ENCODE measurements around the gene NKX2-1. TPM values are rescaled to one million over a fixed set of nuclear protein-coding genes. Genes with fewer than 3 reads are reported as not detected.

The NKX2-1 gene
- total and polyA plus RNA-seq, 8 donors = 13.4 TPM; not detected in 7

GRCh38 chr14:36525746-36526099 lies 5.7 kb upstream of the NKX2-1 start:
- Histone ChIP-seq H3K36me3 (no peaks in the 10 kb centered on the region), H3K4me3 (no peak overlapping the region), H3K27ac (no peak overlapping the region), H3K9me3 (peaks cover 0 to 12% (median 0%) of the 10 kb centered on the region in 4 donors), H3K27me3 (peaks cover 36 to 96% (median 69%) of the 10 kb centered on the region in 3 donors), H3K4me1 (peaks cover 23 to 46% (median 34%) of the 10 kb centered on the region in 4 donors)
- DNase-seq = no peak
- 10 to 18% (median 15%) methylated on average over 10 of the region's 10 CpGs for WGBS, 5 donors
- no peak for TF ChIP-seq POLR2AphosphoS5 (IDR thresholded peaks at IDR 0.05)
- intact Hi-C loops (cut with DNase I; ENCODE audit: low total_unique reads) = no loop called here

GRCh38 chr14:36524874-36525745 lies 5.1 kb upstream of the NKX2-1 start:
- Histone ChIP-seq H3K27me3 (peaks cover 36 to 96% (median 75%) of the 10 kb centered on the region in 3 donors), H3K36me3 (no peaks in the 10 kb centered on the region), H3K27ac (no peak overlapping the region), H3K4me1 (peaks cover 29 to 52% (median 40%) of the 10 kb centered on the region in 4 donors), H3K4me3 (peak overlapping the region in 1 of 4 donors; percentile 19), H3K9me3 (peaks cover 0 to 12% (median 0%) of the 10 kb centered on the region in 4 donors)
- DNase-seq = peak in 1 of 2 donors; percentile 69
- TF ChIP-seq EP300 (IDR thresholded peaks at IDR 0.05) (no peak), CTCF (IDR thresholded peaks at IDR 0.05) (peak in 5 of 7 experiments; percentile 7 to 39 (median 23)), POLR2AphosphoS5 (IDR thresholded peaks at IDR 0.05) (no peak), POLR2A (IDR thresholded peaks at IDR 0.05) (no peak)
- intact Hi-C loops (cut with DNase I; ENCODE audit: low total_unique reads) = no loop called here
- 5 to 10% (median 7%) methylated on average over 28 to 54 of the region's 54 CpGs for WGBS, 5 donors

- TF ChIP-seq POLR2AphosphoS5 (IDR thresholded peaks at IDR 0.05) = no peak
- no peak for TF ChIP-seq POLR2A (IDR thresholded peaks at IDR 0.05)
- no peak for TF ChIP-seq CTCF (IDR thresholded peaks at IDR 0.05)
- TF ChIP-seq EP300 (IDR thresholded peaks at IDR 0.05) = no peak
- peaks cover 36 to 100% (median 83%) of the 10 kb centered on the region in 3 donors for H3K27me3 ChIP-seq
- H3K4me3 ChIP-seq = no peak overlapping the region
- H3K9me3 ChIP-seq = peaks cover 0 to 11% (median 0%) of the 10 kb centered on the region in 4 donors
- no peaks in the 10 kb centered on the region for H3K36me3 ChIP-seq
- intact Hi-C loops (cut with DNase I; ENCODE audit: low total_unique reads) = no loop called here
- no peak for DNase-seq
- peaks cover 37 to 60% (median 48%) of the 10 kb centered on the region in 4 donors for H3K4me1 ChIP-seq
- 11 to 18% (median 12%) methylated on average over 35 to 38 of the region's 38 CpGs for WGBS, 5 donors
- H3K27ac ChIP-seq = no peak overlapping the region
Observed at GRCh38 chr14:36524220-36524837, 4.3 kb upstream of the NKX2-1 start.

- Histone ChIP-seq H3K27ac (no peak overlapping the region), H3K36me3 (no peaks in the 10 kb centered on the region), H3K9me3 (peaks cover 0 to 6% (median 0%) of the 10 kb centered on the region in 4 donors), H3K4me3 (no peak overlapping the region), H3K4me1 (peaks cover 44 to 72% (median 59%) of the 10 kb centered on the region in 4 donors), H3K27me3 (peaks cover 45 to 100% (median 95%) of the 10 kb centered on the region in 3 donors)
- 8 to 12% (median 8%) methylated on average over 34 to 35 of the region's 35 CpGs for WGBS, 5 donors
- no peak for TF ChIP-seq POLR2AphosphoS5 (IDR thresholded peaks at IDR 0.05)
- no peak for TF ChIP-seq EP300 (IDR thresholded peaks at IDR 0.05)
- TF ChIP-seq POLR2A (IDR thresholded peaks at IDR 0.05) = no peak
- TF ChIP-seq CTCF (IDR thresholded peaks at IDR 0.05) = no peak
- DNase-seq = no peak
- intact Hi-C loops (cut with DNase I; ENCODE audit: low total_unique reads) = no loop called here
Observed at GRCh38 chr14:36522972-36523715, 3.1 kb upstream of the NKX2-1 start.

Measured in stomach (tissue), 9 donors.